K562 (cell line): ENCODE results near the gene BARX2. TPM values are rescaled to one million over a fixed set of nuclear protein-coding genes. Genes with fewer than 3 reads are reported as not detected.

Experiments
- ATAC-seq: fragments of 200-7000 bp; cut with Tn5 transposase; 3 replicates; pipeline ENCODE4 v1.9.1; 2020; ENCODE audit warnings: moderate library complexity
- BruUV-seq: library from RNA; stranded (reverse); fragments of 400-500 nt; replicated peaks from 2 replicates; lab custom pipeline; 2021; lab: Mats Ljungman, UMichigan
- CTCF ChIA-PET: fragments of 300-600 bp; formaldehyde crosslinking; extraction: SDS; loops from one replicate; lab custom pipeline; 2021; ENCODE audit warnings: low intra/inter-chr PET ratio; lab: Yijun Ruan, JAX
- POLR2A ChIA-PET: fragments of 300-600, 350-650 bp; sonication (Branson Sonifier 250); formaldehyde crosslinking; extraction: SDS; loops from one replicate; lab custom pipeline; 2021; ENCODE audit warnings: antibody characterized with exemption, inconsistent platforms; lab: Yijun Ruan, JAX
- DNase-seq, 4 experiments: peaks; one replicate each; pipeline versions ENCODE4 v3.0.0 to v3.0.0-alpha.2; 2011 to 2018; ENCODE audit warnings: low spot score in 3 of 4, mixed read lengths in 3 of 4; ENCODE audit errors: extremely low read depth in 1 of 4
- FAIRE-seq: peaks from 2 replicates; lab custom pipeline; 2011; peaks lifted over from hg19 to GRCh38; lab: Jason Lieb, UNC
- H2AFZ ChIP-seq: 2 replicates; pipeline ENCODE4 v1.6.0; 2011; ENCODE audit warnings: low read depth, low read length, control low read depth, inconsistent platforms
- H3K27ac ChIP-seq: fragments of 200-600 bp; 3 replicates; pipeline ENCODE4 v1.8.0; 2011; ENCODE audit warnings: low read depth, mild to moderate bottlenecking, control low read depth, inconsistent platforms, low read length, moderate library complexity, mixed read lengths; ENCODE audit errors: extremely low read depth
- H3K27me3 ChIP-seq, 2 experiments: fragments of 300-600 bp in 1 of 2; 2 replicates in 1 of 2; 3 replicates in 1 of 2; pipeline versions ENCODE4 v1.6.0 to v1.8.0; 2011; ENCODE audit warnings: inconsistent platforms in 2 of 2, low read length in 2 of 2, mild to moderate bottlenecking in 1 of 2, mixed read lengths in 1 of 2, moderate library complexity in 1 of 2; ENCODE audit not compliant: control insufficient read depth in 2 of 2, insufficient read depth in 2 of 2
- H3K36me3 ChIP-seq: fragments of 300-600 bp; 3 replicates; pipeline ENCODE4 v1.8.0; 2011; ENCODE audit warnings: mild to moderate bottlenecking, low read length, inconsistent platforms; ENCODE audit not compliant: control insufficient read depth, insufficient read depth
- H3K4me1 ChIP-seq, 2 experiments: fragments of 200-600 bp in 1 of 2; replicated peaks in 1 of 2; 2 replicates in 1 of 2; 3 replicates in 1 of 2; pipeline versions ENCODE4 v1.5.1 to v1.8.0; 2011; ENCODE audit warnings: inconsistent platforms in 2 of 2, low read length in 2 of 2, mild to moderate bottlenecking in 1 of 2, mixed read lengths in 1 of 2, moderate library complexity in 1 of 2; ENCODE audit not compliant: control insufficient read depth in 2 of 2, insufficient read depth in 2 of 2
- H3K4me2 ChIP-seq: 2 replicates; pipeline ENCODE4 v1.6.1; 2011; ENCODE audit warnings: low read length, control low read depth, inconsistent platforms, mixed read lengths; ENCODE audit not compliant: insufficient read depth
- H3K4me3 ChIP-seq: fragments of 200-600 bp; sonication (generic), shearing (Covaris generic); 2 replicates; pipeline ENCODE4 v1.5.1; 2016; ENCODE audit warnings: control low read depth, inconsistent platforms
- H3K79me2 ChIP-seq: fragments of 200-600 bp; 3 replicates; pipeline ENCODE4 v1.8.0; 2011; ENCODE audit warnings: low read length, inconsistent platforms; ENCODE audit not compliant: control insufficient read depth, insufficient read depth
- H3K9ac ChIP-seq, 2 experiments: 2 replicates each; pipeline versions ENCODE4 v1.6.0 to v1.6.1; 2011; ENCODE audit warnings: low read depth in 2 of 2, low read length in 2 of 2, control low read depth in 1 of 2, inconsistent platforms in 1 of 2, mild to moderate bottlenecking in 1 of 2, mixed read lengths in 1 of 2; ENCODE audit not compliant: insufficient read depth in 1 of 2
- H3K9me1 ChIP-seq: one replicate; pipeline ENCODE4 v1.6.0; 2011; ENCODE audit warnings: inconsistent platforms, mild to moderate bottlenecking, low read length, moderate library complexity; ENCODE audit not compliant: control insufficient read depth, insufficient read depth
- H3K9me3 ChIP-seq: replicated peaks from 2 replicates; pipeline ENCODE4 v1.5.1; 2011; ENCODE audit warnings: low read depth, low read length, inconsistent platforms; ENCODE audit not compliant: control insufficient read depth, insufficient read depth
- H4K20me1 ChIP-seq: replicated peaks from 2 replicates; pipeline ENCODE4 v1.6.1; 2011; ENCODE audit warnings: low read length, inconsistent platforms, mixed read lengths; ENCODE audit not compliant: control insufficient read depth, insufficient read depth
- HDAC2 ChIP-seq: fragments of 450-650 bp; IDR thresholded peaks from 2 replicates; pipeline ENCODE4 v1.6.1; 2016; ENCODE audit warnings: mild to moderate bottlenecking
- NCOA2 ChIP-seq, 2 experiments: fragments of 450-650 bp; IDR thresholded peaks; 2 replicates each; pipeline ENCODE4 v1.6.1; 2018; ENCODE audit warnings: mild to moderate bottlenecking in 2 of 2, moderate library complexity in 1 of 2; ENCODE audit not compliant: partially characterized antibody in 2 of 2
- PHTF2 ChIP-seq: fragments of 250-450 bp; sonication (Bioruptor Pico); IDR thresholded peaks from 2 replicates; pipeline ENCODE4 v1.5.0; 2021; ENCODE audit warnings: mild to moderate bottlenecking
- POLR2A ChIP-seq: fragments of 450-650 bp; conservative IDR thresholded peaks from 2 replicates; pipeline ENCODE4 v1.6.1; 2016
- TAF1 ChIP-seq: IDR thresholded peaks from 2 replicates; pipeline ENCODE4 v1.6.1; 2011; ENCODE audit warnings: mild to moderate bottlenecking, low read length, moderate library complexity; ENCODE audit not compliant: insufficient read depth, control insufficient read depth, severe bottlenecking; ENCODE audit errors: extremely low read depth
- TBL1XR1 ChIP-seq, 2 experiments: IDR thresholded peaks; 2 replicates each; pipeline ENCODE4 v1.6.1; 2012; ENCODE audit warnings: improper control_type of control experiment in 2 of 2, low read length in 2 of 2, mild to moderate bottlenecking in 1 of 2
- THRAP3 ChIP-seq: fragments of 450-650 bp; IDR thresholded peaks from 2 replicates; pipeline ENCODE4 v1.6.1; 2016; ENCODE audit warnings: mild to moderate bottlenecking, inconsistent platforms, borderline replicate concordance
- USF1 ChIP-seq: sonication (generic); formaldehyde crosslinking; IDR thresholded peaks from 2 replicates; pipeline ENCODE4 v1.9.0; 2022; ENCODE audit warnings: mild to moderate bottlenecking, missing genetic modification reagents
- ZBTB43 ChIP-seq: sonication (generic); formaldehyde crosslinking; IDR thresholded peaks from 2 replicates; pipeline ENCODE4 v1.8.0; 2023; ENCODE audit warnings: mild to moderate bottlenecking, missing genetic modification reagents
- ZNF143 ChIP-seq: sonication (generic); formaldehyde crosslinking; IDR thresholded peaks from 2 replicates; pipeline ENCODE4 v1.9.0; 2022; ENCODE audit warnings: mild to moderate bottlenecking, missing genetic modification reagents
- ZNF318 ChIP-seq, 2 experiments: fragments of 450-650 bp; IDR thresholded peaks; 2 replicates each; pipeline ENCODE4 v1.6.1; 2016; ENCODE audit warnings: mild to moderate bottlenecking in 2 of 2, borderline replicate concordance in 1 of 2, low read depth in 1 of 2, moderate library complexity in 1 of 2
- ZNF347 ChIP-seq: fragments of 450-650 bp; formaldehyde crosslinking; IDR thresholded peaks from 2 replicates; pipeline ENCODE4 v1.4.0; 2020; ENCODE audit warnings: low read depth, mild to moderate bottlenecking, moderate library complexity
- WGBS: fragments of 100-300 bp; shearing (Covaris generic); methylation state at CpG from one replicate; pipeline ENCODE4 v1.1.6; 2016; ENCODE audit warnings: low coverage, mixed read lengths; ENCODE audit not compliant: insufficient coverage; ENCODE audit errors: missing lambda C conversion rate; 5-methylcytosine and 5-hydroxymethylcytosine counted together
- in situ Hi-C: fragments of 300-500 bp; cut with MboI; formaldehyde crosslinking; loops from 4 replicates; pipeline ENCODE4 v1.15.0; 2018; ENCODE audit warnings: inconsistent platforms, mixed read lengths
- intact Hi-C: fragments of 100-400 bp; cut with micrococcal nuclease; formaldehyde crosslinking; loops from 2 replicates; pipeline ENCODE4 v1.14.2; 2022
- polyA plus RNA-seq, 8 experiments: library from polyadenylated mRNA; depleted of rRNA in 4 of 8; stranded (reverse) in 5 of 8; unstranded in 3 of 8; fragments of >200 nt; fragmentation: Nextera tagmentation in 2 of 8; fragmentation: Illumina TruSeq in 1 of 8; extraction: Ambion mirVana in 2 of 8; extraction: Trizol in 1 of 8; gene quantifications; 2 replicates each; pipeline versions ENCODE4 v1.2.1 to v1.2.3, GENCODE V29; 2011 to 2014; ENCODE audit warnings: inconsistent platforms in 1 of 8, missing spikeins in 1 of 8
- total RNA-seq, 7 experiments: library from RNA; depleted of rRNA in 6 of 7; stranded (reverse); fragments of >200 nt in 6 of 7; fragmentation: Illumina TruSeq in 2 of 7; extraction: Trizol in 2 of 7; gene quantifications; 2 replicates each; pipeline versions ENCODE4 v1.2.1 to v1.2.3, GENCODE V29; 2011 to 2021; ENCODE audit warnings: low replicate concordance in 1 of 7

Gene BARX2
- total and polyA plus RNA-seq, 9 of the 15 experiments (the other 6 are each of a cell fraction or from before 2014, with no cell fraction given) = not detected

GRCh38 chr11:129427376-129427775 is 51.7 kb downstream of the BARX2 start:
- POLR2A ChIA-PET = no interaction called here
- no peak overlapping the region for H2AFZ ChIP-seq
- no peaks in the 10 kb centered on the region for H3K27me3 ChIP-seq
- no peaks in the 10 kb centered on the region for H3K79me2 ChIP-seq
- no peaks in the 10 kb centered on the region for H3K9me3 ChIP-seq
- no peaks in the 10 kb centered on the region for H4K20me1 ChIP-seq
- H3K9me1 ChIP-seq = no peaks in the 10 kb centered on the region
- H3K9ac ChIP-seq = no peak overlapping the region
- H3K36me3 ChIP-seq = no peaks in the 10 kb centered on the region
- DNase-seq (no peak), FAIRE-seq (no peak), ATAC-seq (no peak)
- intact Hi-C loops (no loop called here), in situ Hi-C loops (no loop called here)
- WGBS = 0% methylated on average over 3 of the region's 3 CpGs
- no peak overlapping the region for H3K4me2 ChIP-seq
- CTCF ChIA-PET = no interaction called here
- H3K4me3 ChIP-seq = no peak overlapping the region
- no peaks in the 10 kb centered on the region for H3K4me1 ChIP-seq
- BruUV-seq = no TSS peak
- H3K27ac ChIP-seq = no peak overlapping the region
- TF ChIP-seq ZNF318 (IDR thresholded peaks at IDR 0.05; ENCODE audit: borderline replicate concordance in 1 of 2, low read depth in 1 of 2) = no peak
- TF ChIP-seq PHTF2 (CRISPR knock-in tag) = no peak
- no peak for TF ChIP-seq TBL1XR1 (IDR thresholded peaks at IDR 0.05; ENCODE audit: low read length in 2 of 2)
- TF ChIP-seq ZNF143 = no peak
- TF ChIP-seq ZBTB43 = no peak
- no peak for TF ChIP-seq HDAC2
- no peak for TF ChIP-seq THRAP3
- TF ChIP-seq NCOA2 (IDR thresholded peaks at IDR 0.05; ENCODE audit: partially characterized antibody in 2 of 2) = no peak
- TF ChIP-seq POLR2A = no peak
- TF ChIP-seq ZNF347 (CRISPR knock-in tag) = no peak
- TF ChIP-seq TAF1 = no peak
- TF ChIP-seq USF1 = no peak
